DMS79 (cell line): Measurements from ENCODE around the gene PPP2R3C.
"Not testable (repeated sequence)": the region's sequence is repeated elsewhere in the genome, so short reads cannot be mapped to it uniquely, and the experiment has no call there.

Experiments
- DNase-seq: peaks from one replicate; lab custom pipeline; 2025; lab: John Stamatoyannopoulos, UW

Gene PPP2R3C

GRCh38 chr14:35052637-35053036, 69.2 kb downstream of the PPP2R3C start:
- no peak for DNase-seq

GRCh38 chr14:35051796-35052195, 70.0 kb downstream of the PPP2R3C start:
- no peak for DNase-seq

DNA sequence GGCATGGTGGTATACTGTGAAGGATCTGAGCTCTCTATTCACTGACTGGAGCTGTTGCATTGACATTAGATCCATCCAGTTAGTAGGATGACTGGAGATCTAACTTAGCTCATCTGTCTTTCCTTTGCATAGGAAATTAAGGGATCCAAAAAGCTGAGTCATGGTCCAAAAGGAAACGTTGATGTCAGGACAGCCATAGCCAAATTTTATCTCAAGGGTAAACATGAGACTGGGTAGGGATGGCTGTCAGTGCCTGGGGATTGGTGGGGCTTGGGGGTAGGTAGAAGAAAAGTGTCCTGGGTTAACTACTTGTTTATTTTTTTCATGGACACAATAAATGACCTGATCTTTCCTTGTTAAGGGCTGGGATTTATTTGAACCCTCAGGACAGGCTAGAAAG, 71.1 kb downstream of the PPP2R3C start:
- DNase-seq = no peak

- DNase-seq = no peak
These were observed 73.7 kb downstream of the PPP2R3C start for GRCh38 chr14:35047976-35048513.

GRCh38 chr14:35046751-35047536, 74.8 kb downstream of the PPP2R3C start:
- DNase-seq = peak; percentile 69

DNA sequence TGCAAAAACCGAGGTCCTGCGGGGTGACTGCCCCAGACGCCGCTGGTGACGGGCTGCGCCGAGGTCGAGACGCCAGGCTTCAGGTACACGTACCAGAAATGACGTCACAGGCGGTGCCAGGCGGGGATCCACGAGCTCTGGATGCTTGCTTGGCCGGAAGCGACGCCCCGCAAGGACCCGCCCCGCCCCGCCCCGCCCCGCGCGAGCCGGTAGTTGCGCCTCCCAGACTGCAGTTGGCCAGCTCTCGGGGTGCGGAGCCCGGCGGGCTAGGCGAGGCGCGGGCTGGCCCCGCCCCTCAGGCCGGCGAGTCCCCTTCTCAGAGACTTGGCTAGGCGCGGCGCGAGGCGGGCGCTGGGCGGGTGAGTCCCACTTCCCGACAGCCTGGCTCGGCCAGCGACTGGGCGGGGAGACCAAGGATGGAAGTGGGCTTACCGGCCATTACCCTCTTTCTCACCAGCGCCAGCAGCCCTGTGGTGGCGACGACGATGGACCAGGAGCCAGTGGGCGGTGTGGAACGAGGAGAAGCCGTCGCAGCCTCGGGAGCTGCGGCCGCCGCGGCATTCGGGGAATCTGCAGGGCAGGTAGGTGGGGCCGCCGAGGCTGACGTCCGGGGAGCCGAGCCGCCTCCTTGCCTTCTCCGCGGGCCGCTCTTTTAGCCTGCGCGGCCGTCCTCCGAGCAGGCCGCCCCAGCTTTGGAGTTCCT, 75.6 kb downstream of the PPP2R3C start, which contains the start of gene FAM177A1:
TSS of gene FAM177A1 (plus strand) at position 225 of the 703 bp plus-strand sequence. CDS start at position 417, 192 bp downstream.
- peak; percentile 100 for DNase-seq

- DNase-seq = no peak
These were observed 76.1 kb downstream of the PPP2R3C start for GRCh38 chr14:35045798-35046047.

GRCh38 chr14:35044939-35045797, 76.6 kb downstream of the PPP2R3C start:
- no peak for DNase-seq

- DNase-seq = no peak
These were observed 78.7 kb downstream of the PPP2R3C start for GRCh38 chr14:35043046-35043445.

DNA sequence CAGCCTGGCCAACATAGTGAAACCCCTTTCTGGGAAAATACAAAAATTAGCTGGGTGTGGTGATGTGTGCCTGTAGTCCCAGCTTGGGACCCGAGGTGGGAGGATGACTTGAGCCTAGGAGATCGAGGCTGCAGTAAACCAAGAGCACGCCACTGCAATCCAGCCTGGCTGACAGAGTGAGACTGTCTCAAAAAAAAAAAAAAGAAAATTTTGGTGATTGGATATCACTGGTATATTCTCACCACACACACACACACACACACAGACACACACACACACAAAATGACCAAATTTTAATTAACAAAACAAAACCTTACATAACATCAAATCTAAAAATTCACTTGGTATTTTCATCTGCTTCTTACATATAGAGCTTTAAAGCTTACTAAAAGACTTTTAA, 79.2 kb downstream of the PPP2R3C start:
- no peak for DNase-seq

GRCh38 chr14:35038312-35038711, 83.5 kb downstream of the PPP2R3C start:
- DNase-seq = not testable (repeated sequence)
